GM12872 (cell line): ENCODE measurements around the gene YARS1.

Source experiments
- CTCF ChIP-seq: IDR thresholded peaks from 3 replicates; pipeline ENCODE4 v1.5.1; 2011; ENCODE audit warnings: low read depth, mild to moderate bottlenecking, low read length, moderate library complexity; ENCODE audit not compliant: insufficient read depth

YARS1 gene

GRCh38 chr1:32770221-32770731 lies 46.9 kb downstream of the YARS1 start:
- TF ChIP-seq CTCF, result no peak

DNA sequence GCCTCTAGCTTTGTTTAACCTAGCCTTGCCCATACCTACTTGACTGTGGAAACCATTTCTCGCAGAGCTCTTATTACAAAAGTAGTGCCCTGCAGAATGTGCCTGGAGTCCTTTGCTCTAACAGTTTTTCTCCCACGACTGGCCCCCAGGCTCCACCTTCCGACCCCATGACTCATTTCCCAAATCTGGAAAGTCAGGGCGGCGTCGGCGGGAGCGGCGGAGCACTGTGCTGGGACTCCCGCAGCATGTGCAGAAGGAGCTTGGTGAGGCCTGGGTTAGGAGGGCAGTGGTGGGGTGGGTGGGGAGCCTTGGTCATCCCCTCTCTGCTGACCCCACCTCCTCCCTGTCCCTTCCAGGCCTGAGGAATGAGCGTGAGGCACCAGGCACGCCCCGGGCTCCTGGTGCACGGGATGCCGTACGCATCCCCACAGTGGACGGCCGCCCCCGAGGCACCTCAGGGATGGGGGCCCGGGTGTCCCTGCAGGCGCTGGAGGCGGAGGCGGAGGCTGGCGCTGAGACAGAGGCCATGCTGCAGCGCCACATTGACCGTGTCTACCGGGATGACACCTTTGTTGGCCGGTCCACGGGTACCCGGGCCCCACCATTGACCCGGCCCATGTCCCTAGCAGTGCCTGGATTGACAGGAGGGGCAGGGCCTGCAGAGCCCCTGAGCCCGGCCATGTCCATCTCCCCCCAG lies 47.5 kb downstream of the YARS1 start:
- TF ChIP-seq CTCF, result no peak

DNA sequence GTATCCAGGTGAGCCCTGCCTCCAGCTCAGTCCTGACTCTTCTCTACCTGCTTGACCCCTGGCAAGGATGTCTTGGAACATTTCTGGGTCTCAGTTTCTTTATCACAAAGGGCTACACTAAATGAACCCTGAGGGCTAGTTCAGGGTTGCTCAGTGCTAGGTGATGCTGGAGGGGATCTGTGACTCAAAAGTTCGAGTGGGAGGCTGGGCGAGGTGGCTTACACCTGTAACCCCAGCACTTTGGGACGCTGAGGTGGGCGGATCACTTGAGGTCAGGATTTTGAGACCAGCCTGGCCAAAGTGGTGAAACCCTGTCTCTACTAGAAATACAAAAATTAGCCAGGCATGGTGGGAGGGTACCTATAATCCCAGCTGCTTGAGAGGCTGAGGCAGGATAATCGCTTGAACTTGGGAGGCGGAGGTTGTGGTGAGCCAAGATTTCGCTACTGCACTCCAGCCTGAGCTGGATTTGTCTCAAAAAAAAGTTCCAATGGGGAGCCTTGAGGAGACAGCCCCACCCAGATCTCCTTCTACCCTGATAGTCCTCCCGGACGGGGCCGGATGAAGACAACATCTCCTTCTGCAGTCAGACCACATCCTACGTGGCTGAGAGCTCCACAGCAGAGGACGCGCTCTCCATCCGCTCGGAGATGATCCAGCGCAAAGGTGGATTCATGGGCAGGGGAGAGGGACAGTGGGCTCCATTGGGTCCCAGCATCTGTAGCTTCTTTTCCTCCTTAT lies 48.9 kb downstream of the YARS1 start:
- no peak for TF ChIP-seq CTCF

GRCh38 chr1:32767641-32768040 lies 49.5 kb downstream of the YARS1 start:
- no peak for TF ChIP-seq CTCF

DNA sequence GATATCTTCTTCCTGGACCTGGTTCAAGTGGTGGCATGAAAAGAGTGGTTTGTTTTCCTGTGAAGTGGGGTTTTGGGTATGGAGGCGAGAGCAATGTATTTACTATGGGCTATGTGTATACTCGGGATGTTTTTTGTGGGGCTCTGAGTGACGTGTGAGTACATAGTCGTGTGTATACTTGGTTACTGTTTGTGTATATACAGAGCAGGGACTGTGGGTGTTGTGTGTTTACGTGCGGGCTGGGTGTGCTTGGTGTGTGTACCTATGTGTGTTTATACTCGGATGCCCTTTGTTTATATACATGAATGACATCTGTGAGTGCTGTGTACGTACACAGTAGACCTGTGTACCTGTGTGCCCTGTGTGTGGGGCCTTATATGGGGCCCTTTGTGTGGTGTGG lies 50.0 kb downstream of the YARS1 start:
- no peak for TF ChIP-seq CTCF

DNA sequence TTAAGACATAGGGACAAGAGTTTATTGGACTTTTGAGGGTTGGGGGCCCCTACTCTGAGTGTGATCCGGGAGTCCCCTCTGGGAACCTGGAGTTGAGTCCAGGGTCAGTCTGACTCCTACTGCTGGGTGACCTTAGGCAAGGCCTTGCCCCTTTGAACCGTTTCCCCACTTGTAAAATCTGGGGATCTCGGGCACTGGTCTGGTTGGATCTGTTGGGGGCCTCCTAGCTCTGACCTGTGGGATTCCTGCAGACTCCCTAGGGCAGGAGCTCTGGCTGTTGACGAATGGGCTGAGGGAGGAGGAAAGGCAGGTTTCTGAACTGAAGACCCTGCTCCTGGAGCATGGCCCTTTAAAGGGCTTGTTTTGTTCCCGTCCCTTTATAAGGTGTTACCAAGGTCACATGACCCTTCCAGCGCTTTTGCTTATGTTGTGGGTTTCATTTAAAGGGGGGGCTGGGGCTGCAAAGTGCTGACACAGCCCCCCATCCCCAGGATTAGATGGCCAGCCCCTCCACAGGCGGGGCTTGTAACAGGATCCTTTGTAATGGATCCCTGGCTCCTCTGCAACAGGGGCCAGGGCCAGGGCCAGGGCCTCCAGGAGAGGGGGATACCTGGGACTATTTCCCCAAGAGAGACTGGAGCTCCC lies 50.7 kb downstream of the YARS1 start:
- TF ChIP-seq CTCF, result no peak

GRCh38 chr1:32765570-32766327 lies 51.4 kb downstream of the YARS1 start:
- TF ChIP-seq CTCF, result no peak
